Ureter (tissue), 1 donor: ENCODE data around the gene HEPACAM. TPM values are rescaled to one million over a fixed set of nuclear protein-coding genes. Genes with fewer than 3 reads are reported as not detected.

Experiments used
- DNase-seq: peaks from one replicate; pipeline ENCODE4 v3.0.0-alpha.2; 2020; ENCODE audit warnings: low spot score
- total RNA-seq: library from RNA; stranded (reverse); gene quantifications from one replicate; pipeline ENCODE4 v1.2.4, GENCODE V29; 2023
- donor health status: DM: yes; HTN: yes; CAD: no.

The HEPACAM gene
- total RNA-seq, 1 donor from 2014 or later, result 0.68 TPM

- no peak for DNase-seq
Measured at GRCh38 chr11:124943254-124943616, 7.4 kb upstream of the HEPACAM start.

- no peak for DNase-seq
Measured at GRCh38 chr11:124942466-124943253, 6.8 kb upstream of the HEPACAM start.

GRCh38 chr11:124941703-124942102 is 5.9 kb upstream of the HEPACAM start:
- no peak for DNase-seq

GRCh38 chr11:124938970-124939369 is 3.1 kb upstream of the HEPACAM start:
- no peak for DNase-seq

GRCh38 chr11:124938206-124938765 is 2.4 kb upstream of the HEPACAM start:
- DNase-seq, result no peak

- DNase-seq, result no peak
Measured at GRCh38 chr11:124937336-124937935, 1.6 kb upstream of the HEPACAM start.

GRCh38 chr11:124934862-124935547 is 842 bp downstream of the HEPACAM start:
- no peak for DNase-seq

GRCh38 chr11:124930799-124931198 is 5.0 kb downstream of the HEPACAM start:
- no peak for DNase-seq

- no peak for DNase-seq
Measured at GRCh38 chr11:124928942-124929665, 6.7 kb downstream of the HEPACAM start.

- DNase-seq, result no peak
Measured at GRCh38 chr11:124923296-124923695, 12.6 kb downstream of the HEPACAM start.

- DNase-seq, result no peak
Measured at GRCh38 chr11:124922831-124923230, 13.0 kb downstream of the HEPACAM start.

GRCh38 chr11:124920870-124921609 is 14.8 kb downstream of the HEPACAM start:
- peak; percentile 73 for DNase-seq

GRCh38 chr11:124920356-124920755 is 15.5 kb downstream of the HEPACAM start:
- no peak for DNase-seq

GRCh38 chr11:124919898-124920297 is 15.9 kb downstream of the HEPACAM start:
- DNase-seq, result peak; percentile 22

- no peak for DNase-seq
Measured at GRCh38 chr11:124918950-124919349, 16.9 kb downstream of the HEPACAM start, which contains the start of gene HEPN1. HEPN1 (plus strand) TSS chr11:124919250.

GRCh38 chr11:124917115-124917637 is 18.7 kb downstream of the HEPACAM start:
- no peak for DNase-seq

GRCh38 chr11:124916370-124916710 is 19.5 kb downstream of the HEPACAM start:
- no peak for DNase-seq

- no peak for DNase-seq
Measured at GRCh38 chr11:124915541-124916369, 20.1 kb downstream of the HEPACAM start.

- DNase-seq, result no peak
Measured at GRCh38 chr11:124902616-124903015, 33.2 kb downstream of the HEPACAM start.

- DNase-seq, result peak; percentile 39
Measured at GRCh38 chr11:124900464-124900863, 35.4 kb downstream of the HEPACAM start.
